A673 (cell line): ENCODE data around the gene PYHIN1. TPM values are rescaled to one million over a fixed set of nuclear protein-coding genes. Genes with fewer than 3 reads are reported as not detected.
A peak's percentile ranks its signal among the peaks of the same experiment; 100 is the strongest.
"Not testable (repeated sequence)": the region's sequence is repeated elsewhere in the genome, so short reads cannot be mapped to it uniquely, and the experiment has no call there.

ENCODE experiments used
- BruUV-seq: library from RNA; stranded (reverse); fragments of 400-500 nt; replicated peaks from 2 replicates; lab custom pipeline; 2021; lab: Mats Ljungman, UMichigan
- CTCF ChIA-PET: fragments of 300-600 bp; sonication (Branson Sonifier 250); formaldehyde crosslinking; loops from one replicate; lab custom pipeline; 2022; ENCODE audit warnings: antibody characterized with exemption; lab: Charles Lee
- POLR2A ChIA-PET: fragments of 300-600 bp; sonication (Branson Sonifier 250); formaldehyde crosslinking; loops from one replicate; lab custom pipeline; 2022; ENCODE audit warnings: antibody characterized with exemption; ENCODE audit not compliant: low non-redundant PET; lab: Charles Lee
- DNase-seq: peaks from one replicate; pipeline ENCODE4 v3.0.0-alpha.2; 2015; ENCODE audit warnings: low spot score
- H3K27ac ChIP-seq: fragments of 200-600 bp; sonication (generic); 2 replicates; pipeline ENCODE4 v1.5.1; 2016; ENCODE audit warnings: mixed run types, low read depth, mild to moderate bottlenecking, mixed read lengths, antibody characterized with exemption, low read length; ENCODE audit not compliant: poor library complexity, severe bottlenecking
- H3K27me3 ChIP-seq: fragments of 200-600 bp; sonication (generic); replicated peaks from 2 replicates; pipeline ENCODE4 v1.6.1; 2017; ENCODE audit warnings: mixed run types, low read depth, mild to moderate bottlenecking, mixed read lengths, antibody characterized with exemption, low read length; ENCODE audit not compliant: insufficient read depth, poor library complexity
- H3K36me3 ChIP-seq: fragments of 200-600 bp; sonication (generic); 2 replicates; pipeline ENCODE4 v1.6.1; 2016; ENCODE audit warnings: mixed run types, mild to moderate bottlenecking, mixed read lengths, antibody characterized with exemption, low read length; ENCODE audit not compliant: insufficient read depth, poor library complexity, severe bottlenecking
- H3K4me1 ChIP-seq: fragments of 200-600 bp; sonication (generic); 2 replicates; pipeline ENCODE4 v1.6.1; 2017; ENCODE audit warnings: mixed run types, mild to moderate bottlenecking, mixed read lengths, antibody characterized with exemption, low read length; ENCODE audit not compliant: insufficient read depth, poor library complexity, severe bottlenecking
- H3K4me3 ChIP-seq: fragments of 200-600 bp; sonication (generic); 2 replicates; pipeline ENCODE4 v1.5.1; 2016; ENCODE audit warnings: low read depth, mixed run types, mild to moderate bottlenecking, mixed read lengths, low read length; ENCODE audit not compliant: poor library complexity, severe bottlenecking
- H3K9me3 ChIP-seq: fragments of 200-600 bp; sonication (generic); 2 replicates; pipeline ENCODE4 v1.6.1; 2016; ENCODE audit warnings: mixed run types, low read depth, mild to moderate bottlenecking, mixed read lengths, antibody characterized with exemption, low read length; ENCODE audit not compliant: poor library complexity, severe bottlenecking
- CTCF ChIP-seq: fragments of 300-800, 200-600 bp; sonication (generic); conservative IDR thresholded peaks from 2 replicates; pipeline ENCODE4 v1.5.1; 2017; ENCODE audit warnings: low read depth, mild to moderate bottlenecking, antibody characterized with exemption, low read length, moderate library complexity, mixed read lengths
- EZH2 ChIP-seq: fragments of 200-600 bp; sonication (generic); IDR thresholded peaks from 2 replicates; pipeline ENCODE4 v1.6.1; 2017; ENCODE audit warnings: borderline replicate concordance, low read depth, mild to moderate bottlenecking, mixed read lengths, antibody characterized with exemption, low read length; ENCODE audit not compliant: poor library complexity, severe bottlenecking
- intact Hi-C: fragments of 100-400 bp; cut with micrococcal nuclease; formaldehyde crosslinking; loops from one replicate; pipeline ENCODE4 v1.10.0; 2022; ENCODE audit not compliant: unreplicated experiment
- total RNA-seq: library from RNA; stranded (reverse); gene quantifications from 2 replicates; pipeline ENCODE4 v1.2.3, GENCODE V29; 2021

Gene PYHIN1
- total RNA-seq, 1 experiment from 2014 or later, result not detected

GRCh38 chr1:159010391-159010790 lies 79.0 kb downstream of the PYHIN1 start:
- Histone ChIP-seq H3K27ac (peak overlapping the region; percentile 81), H3K27me3 (no peaks in the 10 kb centered on the region), H3K4me1 (peaks cover 28% of the 10 kb centered on the region), H3K36me3 (peaks cover 4% of the 10 kb centered on the region), H3K9me3 (no peaks in the 10 kb centered on the region), H3K4me3 (peak overlapping the region; percentile 55)
- intact Hi-C loops, result loop anchor here (5.0 kb wide), 1 partner anchor 47 kb away; no protein-coding TSS in a partner anchor
- POLR2A ChIA-PET, result no interaction called here
- no peak for DNase-seq
- CTCF ChIA-PET, result interaction anchor here (0.5 kb wide), 1 partner anchor 1579 kb away, joined by 3 read pairs; no protein-coding TSS in a partner anchor
- TSS peak; percentile 76 for BruUV-seq
- TF ChIP-seq EZH2 (no peak), CTCF (no peak)

GRCh38 chr1:159011001-159011400 lies 79.6 kb downstream of the PYHIN1 start:
- Histone ChIP-seq H3K27ac (peak overlapping the region; percentile 81), H3K4me3 (peak overlapping the region; percentile 55), H3K4me1 (peaks cover 22% of the 10 kb centered on the region)
- BruUV-seq, H3K9me3 ChIP-seq, POLR2A ChIA-PET, H3K36me3 ChIP-seq, DNase-seq, H3K27me3 ChIP-seq: not testable (repeated sequence)
- CTCF ChIA-PET, result interaction anchor here (0.5 kb wide), 1 partner anchor 1578 kb away, joined by 3 read pairs; no protein-coding TSS in a partner anchor
- intact Hi-C loops, result loop anchor here (5.0 kb wide), 1 partner anchor 46 kb away; no protein-coding TSS in a partner anchor

DNA sequence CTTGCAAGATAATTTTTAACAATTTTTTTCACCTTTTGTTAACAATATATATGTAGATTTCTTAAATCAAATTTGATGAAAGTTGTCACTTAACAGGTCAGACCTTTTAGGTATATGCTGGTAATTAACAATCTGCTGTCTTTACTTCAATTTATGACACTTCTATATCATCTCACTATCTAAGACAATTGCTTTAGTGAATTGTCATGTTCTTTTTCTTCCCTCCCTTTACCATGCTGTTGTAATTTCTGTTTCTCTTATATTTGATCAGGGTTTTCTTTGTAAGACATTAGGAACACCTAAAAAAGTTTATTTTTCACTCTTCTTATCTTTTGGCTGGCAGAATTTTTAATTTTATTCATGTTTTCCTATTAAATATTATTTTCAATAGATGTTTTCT lies 80.4 kb downstream of the PYHIN1 start:
- no peak for DNase-seq
- intact Hi-C loops, result loop anchor here (5.0 kb wide), 1 partner anchor 46 kb away; no protein-coding TSS in a partner anchor
- Histone ChIP-seq H3K9me3 (no peaks in the 10 kb centered on the region), H3K4me1 (peaks cover 20% of the 10 kb centered on the region), H3K36me3 (peaks cover 14% of the 10 kb centered on the region), H3K27ac (no peak overlapping the region), H3K27me3 (no peaks in the 10 kb centered on the region), H3K4me3 (peak overlapping the region; percentile 55)
- no peak for TF ChIP-seq CTCF
- TF ChIP-seq EZH2, result no peak
- ChIA-PET CTCF (no interaction called here), POLR2A (no interaction called here)
- BruUV-seq, result no TSS peak

- H3K27ac ChIP-seq, result no peak overlapping the region
- no peaks in the 10 kb centered on the region for H3K27me3 ChIP-seq
- peak overlapping the region; percentile 55 for H3K4me3 ChIP-seq
- DNase-seq, result peak; percentile 61
- no peak for TF ChIP-seq EZH2
- no peak for TF ChIP-seq CTCF
- intact Hi-C loops, result loop anchor here (5.0 kb wide), 1 partner anchor 45 kb away; no protein-coding TSS in a partner anchor
- no TSS peak for BruUV-seq
- no peaks in the 10 kb centered on the region for H3K9me3 ChIP-seq
- ChIA-PET POLR2A (no interaction called here), CTCF (no interaction called here)
- H3K4me1 ChIP-seq, result peaks cover 20% of the 10 kb centered on the region
- peaks cover 18% of the 10 kb centered on the region for H3K36me3 ChIP-seq
These were observed 81.1 kb downstream of the PYHIN1 start for GRCh38 chr1:159012495-159012894.
